ENCODE results near the gene ARL4A. TPM values are rescaled to one million over a fixed set of nuclear protein-coding genes. Genes with fewer than 3 reads are reported as not detected.

The ARL4A gene
- polyA plus RNA-seq, 1 donor (not counting 4 experiments of a cell fraction or from before 2014, with no cell fraction given): 17.1 TPM

GRCh38 chr7:12712236-12712635, 24.8 kb downstream of the ARL4A start:
- Histone ChIP-seq H3K9ac (ENCODE audit: control insufficient read depth, extremely low read depth, insufficient read depth, low read length) (no peak overlapping the region), H3K4me2 (ENCODE audit: control insufficient read depth, extremely low read depth, insufficient read depth, low read depth, low read length) (no peak overlapping the region), H3K4me1 (ENCODE audit: control insufficient read depth, extremely low read depth, insufficient read depth, low read length) (peaks cover 23% of the 10 kb centered on the region), H3K27ac (ENCODE audit: control insufficient read depth, insufficient read depth, low read length) (no peak overlapping the region), H3K27me3 (ENCODE audit: control insufficient read depth, extremely low read depth, insufficient read depth, low read length) (no peaks in the 10 kb centered on the region), H3K9me3 (ENCODE audit: control insufficient read depth, low read depth, low read length) (no peaks in the 10 kb centered on the region), H4K20me1 (ENCODE audit: control insufficient read depth, extremely low read depth, insufficient read depth, low read length) (no peaks in the 10 kb centered on the region), H3K9me1 (ENCODE audit: control insufficient read depth, extremely low read depth, insufficient read depth, low read length) (no peaks in the 10 kb centered on the region), H3K79me2 (ENCODE audit: control insufficient read depth, insufficient read depth, low read length) (no peaks in the 10 kb centered on the region), H2AFZ (ENCODE audit: control insufficient read depth, low read length) (no peak overlapping the region), H3K36me3 (ENCODE audit: control insufficient read depth in 2 of 2, extremely low read depth in 1 of 2, insufficient read depth in 2 of 2, low read length in 2 of 2) (no peaks in the 10 kb centered on the region), H3K4me3 (ENCODE audit: control insufficient read depth in 2 of 3, extremely low read depth in 1 of 3, insufficient read depth in 2 of 3, low read depth in 1 of 3, low read length in 3 of 3) (no peak overlapping the region)
- DNase-seq (ENCODE audit: low read depth, low spot score) (no peak), FAIRE-seq (no peak)
- dilution Hi-C loops (cut with MboI; ENCODE audit: extremely low pct_ligation_motif_present, low sequenced_read_pairs): no loop called here
- TF ChIP-seq CTCF (optimal IDR thresholded peaks at IDR 0.05 in 1 of 3, IDR thresholded peaks at IDR 0.05 in 1 of 3, conservative IDR thresholded peaks at IDR 0.05 in 1 of 3; ENCODE audit: extremely low read depth in 1 of 3, insufficient read depth in 2 of 3, low read length in 3 of 3): no peak
- no peak for TF ChIP-seq EZH2 (IDR thresholded peaks at IDR 0.05; ENCODE audit: low read length)

GRCh38 chr7:12713625-12714378, 26.4 kb downstream of the ARL4A start:
- Histone ChIP-seq H3K9ac (ENCODE audit: control insufficient read depth, extremely low read depth, insufficient read depth, low read length) (no peak overlapping the region), H3K27me3 (ENCODE audit: control insufficient read depth, extremely low read depth, insufficient read depth, low read length) (no peaks in the 10 kb centered on the region), H3K4me1 (ENCODE audit: control insufficient read depth, extremely low read depth, insufficient read depth, low read length) (peaks cover 20% of the 10 kb centered on the region), H3K27ac (ENCODE audit: control insufficient read depth, insufficient read depth, low read length) (no peak overlapping the region), H3K4me3 (ENCODE audit: control insufficient read depth in 2 of 3, extremely low read depth in 1 of 3, insufficient read depth in 2 of 3, low read depth in 1 of 3, low read length in 3 of 3) (no peak overlapping the region), H3K79me2 (ENCODE audit: control insufficient read depth, insufficient read depth, low read length) (no peaks in the 10 kb centered on the region), H3K36me3 (ENCODE audit: control insufficient read depth in 2 of 2, extremely low read depth in 1 of 2, insufficient read depth in 2 of 2, low read length in 2 of 2) (no peaks in the 10 kb centered on the region), H3K4me2 (ENCODE audit: control insufficient read depth, extremely low read depth, insufficient read depth, low read depth, low read length) (no peak overlapping the region), H3K9me1 (ENCODE audit: control insufficient read depth, extremely low read depth, insufficient read depth, low read length) (no peaks in the 10 kb centered on the region), H3K9me3 (ENCODE audit: control insufficient read depth, low read depth, low read length) (no peaks in the 10 kb centered on the region), H2AFZ (ENCODE audit: control insufficient read depth, low read length) (peak overlapping the region; percentile 20), H4K20me1 (ENCODE audit: control insufficient read depth, extremely low read depth, insufficient read depth, low read length) (no peaks in the 10 kb centered on the region)
- TF ChIP-seq CTCF (optimal IDR thresholded peaks at IDR 0.05 in 1 of 3, IDR thresholded peaks at IDR 0.05 in 1 of 3, conservative IDR thresholded peaks at IDR 0.05 in 1 of 3; ENCODE audit: extremely low read depth in 1 of 3, insufficient read depth in 2 of 3, low read length in 3 of 3): no peak
- TF ChIP-seq EZH2 (IDR thresholded peaks at IDR 0.05; ENCODE audit: low read length): no peak
- FAIRE-seq (no peak), DNase-seq (ENCODE audit: low read depth, low spot score) (no peak)
- dilution Hi-C loops (cut with MboI; ENCODE audit: extremely low pct_ligation_motif_present, low sequenced_read_pairs): no loop called here

Data from keratinocyte (primary cell).